HG03439 (cell line): ENCODE measurements around the gene TTBK2.

Experiments
- ATAC-seq: cut with Tn5 transposase; IDR thresholded peaks from one replicate; pipeline ENCODE4 v1.9.1; 2021; ENCODE audit warnings: mild to moderate bottlenecking, moderate library complexity; ENCODE audit not compliant: unreplicated experiment

TTBK2 gene

GRCh38 chr15:42836251-42836650 lies 84.3 kb downstream of the TTBK2 start:
- no peak for ATAC-seq

GRCh38 chr15:42832576-42832975 lies 88.0 kb downstream of the TTBK2 start:
- no peak for ATAC-seq

GRCh38 chr15:42826251-42826890 lies 94.2 kb downstream of the TTBK2 start:
- no peak for ATAC-seq

DNA sequence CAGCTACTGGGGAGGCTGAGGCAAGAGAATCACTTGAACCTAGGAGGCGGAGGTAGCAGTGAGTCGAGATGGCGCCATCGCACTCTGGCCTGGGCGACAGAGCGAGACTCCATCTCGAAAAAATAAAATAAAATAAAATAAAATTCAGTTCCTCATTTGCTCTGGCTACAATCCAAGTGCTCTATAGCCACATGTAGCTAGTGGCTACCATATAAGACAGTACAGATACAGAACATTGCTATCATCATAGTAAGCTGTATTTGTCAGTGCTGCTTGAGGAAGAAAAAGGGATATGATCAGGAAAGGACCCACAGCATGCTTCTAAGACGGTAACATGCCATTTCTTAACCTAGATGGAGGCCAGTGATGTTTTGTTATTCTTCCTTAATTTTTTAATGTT lies 95.0 kb downstream of the TTBK2 start:
- ATAC-seq = no peak

DNA sequence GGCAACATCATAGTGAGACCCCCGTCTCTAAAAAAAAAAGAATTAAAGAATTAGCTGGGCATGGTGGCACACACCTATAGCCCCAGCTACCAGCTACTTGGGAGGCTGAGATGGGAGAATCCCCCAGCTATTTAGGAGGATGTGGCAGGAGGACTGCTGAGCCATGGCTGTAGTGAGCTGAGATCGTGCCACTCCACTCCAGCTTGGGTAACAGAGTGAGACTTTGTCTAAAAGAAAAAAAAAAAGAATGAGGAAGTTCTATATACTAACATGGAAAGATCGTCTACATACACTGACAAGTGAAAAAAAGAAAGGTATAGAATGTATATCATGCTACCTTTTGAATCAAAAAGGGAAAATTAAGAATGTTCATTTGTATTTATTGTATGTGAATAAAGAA lies 99.8 kb downstream of the TTBK2 start:
- no peak for ATAC-seq

- no peak for ATAC-seq
These were observed 100.8 kb downstream of the TTBK2 start for GRCh38 chr15:42819786-42820185.

DNA sequence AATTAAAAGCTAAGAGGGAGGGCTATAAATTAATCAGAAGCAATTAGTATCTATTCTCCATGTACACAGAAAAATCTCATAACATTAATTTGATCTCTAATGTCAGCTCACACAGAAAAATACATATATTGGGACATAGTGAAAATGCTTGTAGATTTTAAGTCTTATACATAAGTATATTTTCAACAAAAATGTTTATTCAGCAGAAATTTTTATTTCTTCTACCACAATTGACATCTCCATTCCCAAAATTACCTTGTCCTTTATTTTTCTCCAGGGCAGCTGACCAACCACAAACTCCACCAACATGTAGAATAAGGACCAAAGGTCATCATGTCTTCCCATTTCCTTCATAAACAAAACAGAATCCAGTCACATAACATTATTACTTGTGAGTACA lies 109.1 kb downstream of the TTBK2 start:
- no peak for ATAC-seq

GRCh38 chr15:42808913-42809312 lies 111.7 kb downstream of the TTBK2 start:
- ATAC-seq = no peak

DNA sequence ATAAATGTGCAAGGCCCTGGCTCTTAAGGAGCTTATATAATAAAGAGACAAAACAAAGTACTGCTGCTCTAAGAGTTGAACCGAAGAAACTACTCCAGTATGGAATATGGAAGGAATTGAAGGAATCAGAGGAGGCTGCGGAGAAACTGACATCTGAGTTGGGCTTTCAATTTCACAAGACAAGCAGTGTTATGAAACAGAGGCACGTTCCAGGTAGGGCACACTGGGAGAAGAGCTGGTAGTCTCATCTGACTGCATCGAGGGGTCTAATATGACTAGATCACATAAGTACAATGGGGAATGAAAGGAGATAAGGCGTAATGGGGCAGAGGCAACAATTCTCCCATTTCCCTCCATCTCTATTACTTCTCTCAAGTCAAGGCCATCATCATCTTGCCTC lies 115.3 kb downstream of the TTBK2 start:
- no peak for ATAC-seq

DNA sequence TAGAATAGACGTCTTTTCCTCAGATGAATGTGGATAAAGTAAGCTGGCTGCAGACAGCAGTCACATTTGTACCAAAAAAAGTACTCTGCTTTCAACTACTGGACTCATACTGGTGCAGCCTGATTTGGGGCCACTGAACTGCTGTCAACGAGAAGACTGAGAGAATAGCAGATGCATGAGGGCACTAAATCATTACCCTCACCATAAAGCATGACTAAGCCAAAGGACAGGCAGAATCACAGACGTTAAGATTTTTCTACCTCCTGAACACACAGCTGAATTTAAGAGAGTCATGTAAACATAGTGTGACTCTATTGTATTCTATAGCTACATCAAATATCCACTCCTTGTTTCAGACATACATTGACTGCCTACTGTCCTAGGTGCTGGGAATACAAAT lies 115.8 kb downstream of the TTBK2 start:
- ATAC-seq = no peak

GRCh38 chr15:42803436-42803835 lies 117.1 kb downstream of the TTBK2 start:
- no peak for ATAC-seq

DNA sequence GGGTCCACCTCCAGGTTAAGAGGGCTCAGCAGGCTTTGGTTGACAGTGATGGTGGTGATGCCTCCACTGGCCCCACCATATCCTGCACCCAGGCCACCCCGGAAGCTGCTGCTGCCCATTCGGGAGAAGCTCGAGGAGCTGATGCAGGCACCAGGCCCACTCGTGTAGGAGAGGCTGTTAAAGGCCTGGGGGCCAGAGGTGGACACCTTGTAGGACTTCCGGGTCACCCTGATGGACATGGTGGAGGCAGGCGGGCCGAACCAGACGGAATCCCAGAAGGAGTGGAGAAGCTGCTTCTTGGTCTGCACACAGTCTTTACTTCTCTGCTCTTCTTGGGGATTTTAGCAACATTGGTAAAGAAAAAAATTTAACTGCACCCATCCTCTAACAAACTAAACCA lies 118.4 kb downstream of the TTBK2 start:
- ATAC-seq = no peak

GRCh38 chr15:42800731-42801474 lies 119.7 kb downstream of the TTBK2 start:
- no peak for ATAC-seq

- ATAC-seq = no peak
These were observed 121.8 kb downstream of the TTBK2 start for GRCh38 chr15:42798802-42799201.

DNA sequence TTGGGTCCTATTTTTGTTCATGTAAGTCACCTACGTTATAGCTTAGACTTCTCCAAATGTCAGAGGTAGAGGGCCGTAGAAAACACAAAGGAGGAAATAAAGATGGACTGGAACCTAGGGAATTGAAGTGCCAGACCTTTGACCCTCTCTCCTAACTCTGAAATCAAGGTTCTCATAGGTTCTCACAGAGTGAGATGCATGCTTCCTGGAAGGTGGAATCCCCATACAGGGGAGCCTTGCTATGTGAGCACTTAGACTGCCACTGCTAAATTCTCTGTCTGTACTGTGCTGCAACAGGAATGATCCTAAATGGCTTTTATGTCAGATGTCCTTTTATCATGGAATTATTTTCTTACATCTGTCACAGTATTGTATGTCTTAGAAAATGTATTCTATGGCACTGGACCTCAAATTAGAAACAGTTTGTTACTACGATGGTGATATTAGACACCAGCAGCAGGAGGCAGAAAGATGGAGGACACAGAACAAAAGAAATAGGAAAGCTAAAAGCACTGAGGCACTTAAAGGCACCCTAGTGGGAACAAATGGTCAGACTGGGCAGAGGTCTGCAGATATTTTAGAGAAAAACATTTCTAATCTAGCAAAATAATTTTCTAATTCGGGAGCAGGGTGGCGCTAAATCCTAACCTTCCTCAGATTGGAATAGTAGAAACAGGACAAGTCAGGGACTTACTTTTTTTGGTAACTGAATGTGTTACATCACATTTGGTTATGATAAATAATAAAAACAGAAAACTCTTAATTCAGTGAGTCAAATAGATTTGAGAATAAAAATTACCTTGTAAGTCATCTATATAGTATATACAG lies 123.4 kb downstream of the TTBK2 start:
- ATAC-seq = no peak

DNA sequence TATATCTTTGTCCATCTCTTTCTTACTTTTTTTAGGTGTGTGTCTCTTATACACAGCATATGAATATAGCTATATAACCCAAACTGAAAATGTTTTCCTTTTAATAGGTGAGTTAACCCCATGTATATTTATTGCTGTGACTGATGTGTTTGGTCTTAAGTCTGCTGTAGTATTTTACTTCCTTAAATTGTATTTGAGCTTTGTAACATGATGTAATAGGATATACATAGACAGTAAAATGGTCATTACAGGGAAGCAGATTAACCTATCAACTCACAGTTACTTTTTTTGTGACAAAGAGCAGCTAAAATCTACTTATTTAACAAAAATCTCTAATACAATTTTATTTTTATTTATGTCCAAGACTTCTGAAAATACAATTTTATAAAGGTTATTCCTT lies 131.9 kb downstream of the TTBK2 start:
- ATAC-seq = no peak

- no peak for ATAC-seq
These were observed 133.6 kb downstream of the TTBK2 start for GRCh38 chr15:42786978-42787377.

DNA sequence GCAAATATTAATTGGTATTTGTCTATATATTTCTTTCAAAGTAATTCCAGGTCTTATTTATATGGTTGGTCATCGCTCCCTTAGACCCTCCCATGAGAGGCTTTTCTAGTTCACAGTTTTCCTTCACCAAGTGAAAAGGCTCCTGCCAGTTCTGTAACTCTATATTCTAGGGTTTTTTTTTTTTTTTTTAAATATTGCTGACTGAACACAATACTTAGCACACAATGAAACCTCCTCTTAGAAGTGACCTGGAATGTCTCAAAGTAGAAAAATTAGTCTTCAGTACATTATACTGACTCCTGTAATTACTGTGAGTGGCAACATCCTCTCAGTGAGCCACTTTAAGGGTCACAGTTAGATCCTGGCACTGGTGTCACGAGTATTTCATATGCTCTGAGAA lies 135.0 kb downstream of the TTBK2 start:
- ATAC-seq = no peak

DNA sequence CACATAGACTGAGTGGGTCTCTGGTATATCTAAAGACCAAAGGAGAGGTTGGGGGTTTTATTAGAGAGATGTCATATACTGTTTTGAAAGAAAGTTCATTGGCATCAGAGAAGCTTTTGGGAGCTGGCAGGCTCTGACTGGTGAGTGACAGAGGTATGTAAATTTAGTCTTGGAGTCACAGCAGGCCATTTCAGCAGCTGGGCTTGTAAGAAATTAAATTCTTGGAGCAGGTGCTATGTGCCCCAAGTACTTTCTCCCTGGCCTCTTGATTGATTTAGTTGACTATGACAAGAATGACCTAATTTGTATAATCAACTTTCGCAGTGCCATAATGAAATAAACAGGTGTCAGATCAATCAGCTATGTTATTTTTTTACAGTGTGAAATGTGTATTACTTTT lies 135.9 kb downstream of the TTBK2 start:
- ATAC-seq = no peak

DNA sequence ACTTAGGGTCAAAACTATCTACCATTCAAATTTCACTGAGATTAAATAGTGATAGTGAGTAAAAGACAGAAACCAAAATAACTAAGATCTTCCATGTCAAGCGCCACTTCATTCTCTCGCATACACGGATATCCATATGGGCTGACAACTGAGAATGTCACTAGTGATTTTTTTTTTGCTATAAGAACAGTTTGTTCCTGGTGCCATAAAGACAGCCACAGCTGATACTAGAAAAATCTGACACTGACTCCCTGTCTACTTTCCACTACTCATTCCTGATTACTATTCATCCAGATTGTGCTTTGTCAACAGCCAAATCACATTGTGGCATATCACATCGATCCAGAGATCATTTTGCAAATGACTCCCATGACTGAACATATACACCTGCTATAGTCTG lies 137.9 kb downstream of the TTBK2 start:
- ATAC-seq = no peak

DNA sequence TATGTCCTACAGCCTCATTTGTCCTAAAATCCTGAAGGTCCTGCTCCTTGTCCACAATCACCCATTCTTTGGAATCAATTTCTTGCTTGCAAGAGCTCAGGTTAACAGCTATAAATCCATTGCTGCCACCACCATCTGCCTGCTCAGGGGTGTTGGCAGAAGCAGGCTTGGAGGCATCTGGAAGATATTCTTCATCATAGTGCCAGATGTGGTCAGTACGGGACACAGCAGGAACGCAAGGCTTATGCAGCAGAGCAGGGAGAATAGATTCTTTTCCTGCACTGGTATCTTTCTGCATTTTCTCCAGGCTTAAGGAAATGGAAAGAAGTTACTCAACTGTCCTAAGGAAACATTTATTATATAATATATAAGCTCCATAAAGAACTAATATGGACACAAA lies 145.2 kb downstream of the TTBK2 start:
- ATAC-seq = no peak

DNA sequence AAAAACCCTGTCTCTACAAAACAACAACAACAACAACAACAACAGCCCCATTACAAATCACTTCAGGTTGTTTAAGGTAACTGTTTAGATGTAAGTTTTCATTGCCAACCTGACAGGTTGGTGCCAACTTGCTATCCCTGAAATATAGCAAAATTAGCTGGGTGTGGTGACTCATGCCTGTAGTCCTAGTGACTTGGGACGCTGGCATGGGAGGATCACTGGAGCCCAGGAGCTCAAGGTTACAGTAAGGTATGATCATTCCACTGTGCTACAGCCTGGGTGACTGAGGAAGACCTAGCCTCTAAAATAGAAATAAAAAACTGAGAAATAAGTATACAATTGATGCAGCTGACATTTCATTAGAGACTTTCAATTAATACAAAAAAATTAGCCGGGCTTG lies 147.7 kb downstream of the TTBK2 start:
- ATAC-seq = no peak
